Natural killer cell (primary cell): Measurements from ENCODE around the gene PARD3B. TPM values are rescaled to one million over a fixed set of nuclear protein-coding genes. Genes with fewer than 3 reads are reported as not detected.

Source experiments
- ATAC-seq, 3 donors: fragments of 150-1000 bp in 2 of 3; fragments of 200-7000 bp in 1 of 3; cut with Tn5 transposase; 1 replicate in 1 of 3; 2 replicates in 2 of 3; pipeline ENCODE4 v1.10.0; 2021; ENCODE audit warnings: mild to moderate bottlenecking in 2 of 3, moderate library complexity in 2 of 3
- DNase-seq, 2 donors: peaks; one replicate each; pipeline versions ENCODE4 v3.0.0 to v3.0.0-alpha.2; 2013 to 2021; ENCODE audit warnings: mixed read lengths in 1 of 2
- H3K27ac ChIP-seq: one replicate; pipeline ENCODE4 v1.5.1; 2013; ENCODE audit warnings: mild to moderate bottlenecking, low read length
- H3K27me3 ChIP-seq: one replicate; pipeline ENCODE4 v1.6.1; 2013; ENCODE audit warnings: low read length; ENCODE audit not compliant: control insufficient read depth, insufficient read depth
- H3K36me3 ChIP-seq: one replicate; pipeline ENCODE4 v1.6.1; 2013; ENCODE audit warnings: low read length; ENCODE audit not compliant: control insufficient read depth, insufficient read depth
- H3K4me1 ChIP-seq: one replicate; pipeline ENCODE4 v1.6.1; 2013; ENCODE audit warnings: low read length; ENCODE audit not compliant: control insufficient read depth, insufficient read depth
- H3K4me3 ChIP-seq: one replicate; pipeline ENCODE4 v1.5.1; 2013; ENCODE audit warnings: low read length
- H3K9me3 ChIP-seq: one replicate; pipeline ENCODE4 v1.6.1; 2013; ENCODE audit warnings: low read length; ENCODE audit not compliant: control insufficient read depth, insufficient read depth
- H3K27ac Mint-ChIP-seq, 2 donors: one replicate each; pipeline ENCODE4 v1.8.0; 2022; ENCODE audit warnings: mild to moderate bottlenecking in 2 of 2, mixed read lengths in 2 of 2, moderate library complexity in 1 of 2
- H3K27me3 Mint-ChIP-seq, 2 donors: one replicate each; pipeline ENCODE4 v1.8.0; 2022; ENCODE audit warnings: low read depth in 2 of 2, mixed read lengths in 2 of 2
- H3K36me3 Mint-ChIP-seq: one replicate; pipeline ENCODE4 v1.8.0; 2022; ENCODE audit warnings: mixed read lengths
- H3K4me1 Mint-ChIP-seq, 2 donors: one replicate each; pipeline ENCODE4 v1.8.0; 2022; ENCODE audit warnings: mixed read lengths in 2 of 2
- H3K4me3 Mint-ChIP-seq: one replicate; pipeline ENCODE4 v1.8.0; 2022; ENCODE audit warnings: mild to moderate bottlenecking, moderate library complexity, mixed read lengths
- H3K9me3 Mint-ChIP-seq, 2 donors: one replicate each; pipeline ENCODE4 v1.8.0; 2022; ENCODE audit warnings: mixed read lengths in 2 of 2
- CTCF ChIP-seq: fragments of 200-600 bp; IDR thresholded peaks from one replicate; pipeline ENCODE4 v1.8.0; 2022; ENCODE audit warnings: antibody characterized with exemption
- WGBS: methylation state at CpG from one replicate; pipeline ENCODE4 v1.1.7; 2013; ENCODE audit warnings: missing lambda C conversion rate; ENCODE audit not compliant: insufficient coverage; 5-methylcytosine and 5-hydroxymethylcytosine counted together
- intact Hi-C: fragments of 100-400 bp; cut with micrococcal nuclease; formaldehyde crosslinking; loops from one replicate; pipeline ENCODE4 v1.14.2; 2022
- total RNA-seq, 4 donors: library from RNA; stranded (reverse); fragments of 120-200 nt in 1 of 4; gene quantifications; one replicate each; pipeline versions ENCODE4 v1.2.3 to v1.2.4, GENCODE V29; 2013 to 2022

The PARD3B gene
- total RNA-seq, 3 donors from 2014 or later (not counting 1 experiment from before 2014, with no cell fraction given), result 0.13 to 0.45 TPM; not detected in 1

GRCh38 chr2:204591225-204591624 lies 46.0 kb downstream of the PARD3B start:
- Mint-ChIP-seq H3K27ac (no peak overlapping the region), H3K9me3 (peaks cover 0 to 2% of the 10 kb centered on the region in 2 donors), H3K27me3 (no peaks in the 10 kb centered on the region), H3K4me3 (no peak overlapping the region), H3K36me3 (no peaks in the 10 kb centered on the region), H3K4me1 (no peaks in the 10 kb centered on the region)
- Histone ChIP-seq H3K9me3 (no peaks in the 10 kb centered on the region), H3K36me3 (no peaks in the 10 kb centered on the region), H3K4me3 (no peak overlapping the region), H3K27me3 (peaks cover 2% of the 10 kb centered on the region), H3K27ac (no peak overlapping the region), H3K4me1 (no peaks in the 10 kb centered on the region)
- TF ChIP-seq CTCF, result no peak
- DNase-seq (no peak), ATAC-seq (no peak)
- 84% methylated on average over 1 of the region's 1 CpG for WGBS
- intact Hi-C loops, result no loop called here

GRCh38 chr2:204604061-204604460 lies 58.8 kb downstream of the PARD3B start:
- Histone ChIP-seq H3K36me3 (no peaks in the 10 kb centered on the region), H3K27me3 (no peaks in the 10 kb centered on the region), H3K4me1 (no peaks in the 10 kb centered on the region), H3K9me3 (no peaks in the 10 kb centered on the region), H3K27ac (no peak overlapping the region), H3K4me3 (no peak overlapping the region)
- no peak for TF ChIP-seq CTCF
- no peak for ATAC-seq
- no peak overlapping the region for H3K4me3 Mint-ChIP-seq
- no peaks in the 10 kb centered on the region for H3K9me3 Mint-ChIP-seq
- H3K27ac Mint-ChIP-seq, result no peak overlapping the region
- no peaks in the 10 kb centered on the region for H3K4me1 Mint-ChIP-seq
- 100% methylated on average over 1 of the region's 2 CpGs for WGBS
- no peaks in the 10 kb centered on the region for H3K36me3 Mint-ChIP-seq
- H3K27me3 Mint-ChIP-seq, result no peaks in the 10 kb centered on the region
- intact Hi-C loops, result no loop called here
- no peak for DNase-seq

GRCh38 chr2:204608237-204608939 lies 63.1 kb downstream of the PARD3B start:
- Mint-ChIP-seq H3K27ac (no peak overlapping the region), H3K4me1 (no peaks in the 10 kb centered on the region), H3K4me3 (no peak overlapping the region), H3K36me3 (no peaks in the 10 kb centered on the region), H3K9me3 (peaks cover 0 to 2% of the 10 kb centered on the region in 2 donors), H3K27me3 (no peaks in the 10 kb centered on the region)
- no peak for DNase-seq
- Histone ChIP-seq H3K36me3 (no peaks in the 10 kb centered on the region), H3K27ac (no peak overlapping the region), H3K4me1 (no peaks in the 10 kb centered on the region), H3K9me3 (no peaks in the 10 kb centered on the region), H3K4me3 (no peak overlapping the region), H3K27me3 (no peaks in the 10 kb centered on the region)
- TF ChIP-seq CTCF, result no peak
- WGBS, result 100% methylated on average over 1 of the region's 2 CpGs
- intact Hi-C loops, result no loop called here
- ATAC-seq, result no peak
